ENCODE measurements around the gene ERMAP. TPM values are rescaled to one million over a fixed set of nuclear protein-coding genes. Genes with fewer than 3 reads are reported as not detected.
"Not testable (repeated sequence)": the region's sequence is repeated elsewhere in the genome, so short reads cannot be mapped to it uniquely, and the experiment has no call there.

Gene ERMAP
- total RNA-seq, 1 donor from 2014 or later, result 5.8 TPM

DNA sequence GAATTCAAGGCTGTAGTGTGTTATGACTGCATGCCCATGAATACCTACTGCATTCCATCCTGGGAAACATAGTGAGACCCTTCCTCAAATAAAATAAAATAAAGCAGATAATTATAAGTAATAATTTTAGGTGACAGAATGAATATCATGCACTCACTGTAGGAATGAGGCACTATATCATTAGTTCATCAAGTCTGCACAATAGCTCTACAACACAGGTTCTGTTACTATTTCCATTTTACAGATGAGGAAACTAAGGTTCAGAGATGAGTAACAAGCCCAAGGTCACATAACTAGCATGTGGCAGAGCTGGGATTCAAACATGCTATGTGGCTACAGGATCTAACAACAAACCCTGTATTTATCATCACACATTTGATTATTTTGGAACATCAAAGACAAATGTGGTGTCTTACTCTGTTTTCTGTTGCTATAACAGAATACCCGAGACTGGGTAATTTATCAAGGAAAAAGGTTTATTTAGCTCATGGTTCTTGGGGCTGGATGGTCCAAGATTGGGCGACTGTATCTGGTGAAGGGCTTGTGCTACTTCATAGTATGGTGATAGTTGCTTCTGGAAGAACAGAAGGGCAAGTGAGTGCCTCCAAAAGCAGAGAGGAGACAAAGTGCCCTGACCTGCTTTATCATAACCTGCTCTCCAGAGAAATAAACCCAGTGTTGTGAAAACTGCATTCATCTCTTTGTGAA is 24.7 kb downstream of the ERMAP start:
- intact Hi-C loops (cut with micrococcal nuclease), result no loop called here

DNA sequence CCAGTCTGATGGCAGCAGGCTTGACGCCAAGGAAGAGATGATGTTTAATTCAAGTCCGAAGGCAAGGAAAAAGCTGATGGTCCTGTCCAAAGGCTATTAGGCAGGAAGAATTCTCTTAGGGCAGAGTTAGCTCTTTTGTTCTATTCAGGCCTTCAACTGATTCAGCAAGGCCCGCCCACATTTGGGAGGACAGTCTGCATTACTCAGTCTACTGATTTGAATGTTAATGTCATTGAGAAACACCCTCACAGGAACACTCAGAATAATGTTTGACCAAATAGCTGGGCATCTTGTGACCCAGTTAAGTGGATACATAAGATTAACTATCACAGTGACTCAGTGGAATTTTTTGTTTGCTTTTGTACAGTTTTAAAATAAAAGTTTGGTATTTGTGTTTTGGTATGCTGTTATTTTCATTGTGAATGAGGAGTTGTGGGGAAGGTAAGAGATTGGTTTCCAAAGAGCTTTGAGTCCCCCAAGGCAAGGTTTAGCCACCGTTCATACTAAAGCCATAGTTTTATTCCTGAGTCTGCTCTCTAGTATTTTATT is 27.7 kb downstream of the ERMAP start:
- intact Hi-C loops (cut with micrococcal nuclease), result no loop called here

DNA sequence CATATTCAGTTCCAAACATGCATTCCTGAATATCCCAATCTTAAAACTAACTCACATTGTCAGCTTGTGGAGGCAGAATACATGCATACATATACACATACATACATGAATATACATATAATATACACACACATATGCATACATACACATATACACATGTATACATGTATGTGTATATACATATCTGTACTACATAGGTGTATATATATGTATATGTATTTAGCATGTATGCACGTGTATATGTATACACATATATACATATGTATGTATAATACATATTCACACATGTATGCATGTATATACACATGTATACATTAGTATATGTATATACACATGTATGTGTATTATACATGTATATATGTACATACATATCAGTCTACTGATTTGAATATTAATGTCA is 28.3 kb downstream of the ERMAP start:
- intact Hi-C loops (cut with micrococcal nuclease), result no loop called here

DNA sequence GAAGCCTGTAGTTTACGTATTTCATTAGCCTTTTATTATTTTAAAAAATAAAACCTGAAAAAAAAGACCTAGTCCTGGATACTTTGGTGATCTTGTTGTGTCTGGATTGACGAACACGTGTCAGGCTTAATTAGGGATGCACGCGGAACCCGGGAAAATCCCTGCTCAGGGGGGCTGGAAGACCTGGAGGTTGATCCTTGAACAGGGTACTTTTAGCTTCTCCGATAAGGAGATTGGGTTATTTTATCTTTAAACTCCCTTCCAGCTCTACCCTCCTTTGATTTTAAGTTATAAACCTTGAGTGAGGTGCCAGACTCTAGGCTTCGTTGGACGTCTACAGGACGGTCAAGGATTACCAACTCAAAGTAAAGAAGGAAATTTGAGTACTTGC is 28.9 kb downstream of the ERMAP start:
- intact Hi-C loops (cut with micrococcal nuclease), result loop anchor here (1.0 to 2.0 kb wide), 10 partner anchors 29 to 1101 kb away; partner anchors contain the start of genes C1orf50, CCDC30, CDC20 and CFAP57

DNA sequence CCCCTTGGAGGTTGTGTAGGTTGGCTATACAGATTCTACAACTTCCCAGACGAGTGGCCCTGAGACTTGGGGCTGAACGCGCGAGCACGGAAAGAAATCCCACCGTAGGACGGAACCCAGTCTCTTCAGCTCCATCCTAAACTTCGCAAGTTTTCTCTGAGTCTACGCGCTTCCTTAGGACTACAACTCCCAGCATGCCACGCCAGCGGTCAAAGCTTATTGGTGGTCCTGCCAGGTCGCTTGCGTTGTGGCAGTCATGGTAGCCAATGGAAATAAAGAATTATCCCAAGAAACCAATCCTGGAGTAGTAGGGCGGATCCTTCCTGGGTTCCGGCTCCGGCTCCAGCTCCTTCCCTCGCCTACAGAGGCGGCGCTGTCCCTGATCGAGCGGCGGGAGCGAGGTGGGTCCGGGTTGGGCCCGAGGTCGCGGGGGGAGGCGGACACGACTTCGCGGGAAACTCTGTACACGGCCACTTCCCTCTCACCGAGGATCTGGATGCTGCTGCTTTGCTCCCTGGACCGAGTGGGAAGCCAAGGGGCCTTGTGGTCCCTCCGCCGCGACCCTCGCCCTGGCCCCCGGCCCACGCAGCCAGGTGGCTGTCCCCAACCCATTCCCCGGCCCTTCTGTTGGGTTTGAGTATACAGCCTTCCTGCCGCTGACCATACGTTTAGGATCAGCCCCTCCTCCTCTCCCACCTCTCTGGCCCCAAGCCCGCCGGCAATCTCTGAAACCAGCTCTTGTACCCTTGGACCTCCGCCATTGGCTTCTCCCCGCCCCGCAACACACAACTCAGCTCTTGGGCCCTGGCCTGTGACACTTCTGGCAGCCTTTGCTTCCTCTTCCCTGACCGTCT is 29.6 kb downstream of the ERMAP start, which contains the start of gene ZNF691:
Gene ZNF691 (plus strand): TSS at position 357 of the 854 bp plus-strand sequence. CDS start 3,046 bp downstream, outside the sequence.
- intact Hi-C loops (cut with micrococcal nuclease), result loop anchor here (1.0 to 2.0 kb wide), 10 partner anchors 29 to 1100 kb away; partner anchors contain the start of genes C1orf50, CCDC30, CDC20 and CFAP57

DNA sequence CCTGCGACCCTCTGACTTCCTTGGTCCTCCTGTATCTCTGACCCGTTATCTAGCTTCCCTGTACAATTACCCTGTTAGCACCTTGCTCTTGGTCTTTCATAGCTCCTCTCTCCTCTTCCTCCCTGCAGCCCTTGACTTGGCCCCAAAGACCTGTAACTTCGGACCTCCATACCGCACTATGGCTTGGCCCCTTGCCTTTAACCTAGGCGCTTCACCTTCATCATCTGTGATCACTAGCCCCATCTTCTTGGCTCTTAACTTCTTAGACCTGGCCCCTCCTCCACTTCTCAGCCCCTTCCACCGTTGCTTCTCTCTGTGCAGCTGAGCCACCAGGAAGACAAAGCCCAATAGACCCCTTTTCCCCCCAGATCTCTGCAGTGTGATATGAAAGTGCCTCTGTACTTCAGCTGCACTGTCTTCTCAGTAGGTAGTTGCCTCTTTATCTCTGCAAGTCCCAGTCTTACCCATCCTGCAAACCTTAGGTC is 30.2 kb downstream of the ERMAP start:
- intact Hi-C loops (cut with micrococcal nuclease), result loop anchor here (2.0 kb wide), 1 partner anchor 1100 kb away; the partner anchor contains the start of gene IPO13

DNA sequence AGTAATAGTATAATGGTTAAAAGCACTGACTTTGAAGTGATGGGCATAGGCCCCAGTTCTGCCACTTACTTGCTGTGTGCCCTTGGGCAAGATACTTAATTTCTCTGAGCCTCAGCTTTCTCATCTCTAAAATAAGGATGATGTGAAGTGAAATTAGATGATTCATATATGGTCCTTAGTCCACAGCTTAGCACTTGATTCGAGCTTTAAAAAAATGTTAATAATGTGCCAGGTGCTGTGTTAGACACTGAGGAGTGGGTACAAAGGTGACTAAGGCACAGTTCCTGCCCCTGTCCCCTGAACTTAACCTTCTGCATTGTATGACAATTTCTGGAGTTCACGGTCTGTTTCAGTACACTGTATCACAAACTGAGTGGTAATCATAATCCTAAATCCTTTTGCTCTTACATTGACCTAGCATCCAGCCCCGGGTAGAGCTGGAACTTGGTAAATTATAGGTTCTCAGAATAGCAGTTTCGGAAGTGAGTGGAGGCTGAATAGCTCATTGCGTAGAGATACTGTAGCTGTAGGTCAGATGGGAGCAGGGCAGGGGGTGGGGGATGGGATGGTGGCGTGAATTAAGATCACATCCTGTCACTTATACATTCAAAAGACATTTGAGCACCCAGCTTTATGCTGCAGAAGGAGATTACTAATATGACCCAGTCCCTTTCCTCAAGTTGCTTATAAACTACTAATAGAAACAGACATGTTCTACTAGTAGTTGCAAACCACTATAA is 31.0 kb downstream of the ERMAP start:
- intact Hi-C loops (cut with micrococcal nuclease), result loop anchor here (2.0 kb wide), 1 partner anchor 1099 kb away; the partner anchor contains the start of gene IPO13

DNA sequence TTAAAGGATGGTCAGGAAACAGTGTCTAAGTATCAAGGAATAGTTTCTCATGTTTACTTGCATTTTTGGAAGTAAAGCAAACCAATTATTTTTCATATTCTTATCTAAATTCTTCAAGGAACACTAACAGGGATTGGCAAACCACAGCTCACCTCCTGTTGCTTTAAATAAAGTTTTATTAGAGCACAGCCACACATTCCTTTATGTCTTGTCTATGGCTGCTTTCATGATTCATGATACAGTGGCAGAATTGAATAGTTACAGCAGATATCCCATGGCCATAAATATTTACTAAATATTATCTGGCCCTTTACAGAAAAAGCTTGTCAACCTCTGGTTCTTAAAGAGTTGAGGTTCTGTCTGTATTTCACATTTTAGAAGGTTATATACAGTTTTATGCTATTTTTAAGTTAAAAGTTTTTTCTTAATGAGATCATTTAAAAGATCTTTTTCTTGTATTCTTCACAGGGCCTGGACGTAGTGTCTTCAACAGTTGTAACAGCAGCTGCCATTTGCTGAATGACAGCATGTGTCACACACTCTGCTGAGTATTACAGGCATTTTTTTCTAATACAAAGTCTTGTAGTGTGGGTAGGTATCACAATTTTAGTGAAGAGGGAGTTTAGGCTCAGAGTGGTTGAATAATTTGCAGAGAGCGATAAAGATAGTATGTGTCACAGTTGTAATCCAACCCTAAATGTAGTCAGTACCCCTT is 32.1 kb downstream of the ERMAP start:
- intact Hi-C loops (cut with micrococcal nuclease), result no loop called here

DNA sequence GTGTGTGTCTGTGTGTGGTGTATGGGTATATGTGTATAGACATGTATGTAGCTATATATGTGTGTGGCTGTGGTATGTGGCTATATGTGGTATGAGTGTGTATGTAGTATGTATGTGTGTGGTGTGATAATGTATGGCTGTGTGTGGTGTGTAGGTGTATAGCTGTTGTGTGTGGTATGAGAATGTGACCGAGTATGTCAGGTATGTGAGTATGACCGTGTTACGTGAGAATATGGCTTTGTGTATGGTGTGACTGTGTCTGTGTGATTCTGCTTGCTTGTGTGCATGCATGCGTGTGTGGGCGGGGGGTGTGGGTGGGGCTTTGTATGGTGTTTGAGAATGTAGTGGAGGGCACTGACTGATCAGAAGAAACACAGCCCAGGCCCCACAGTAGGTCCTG is 33.0 kb downstream of the ERMAP start:
- intact Hi-C loops (cut with micrococcal nuclease), result no loop called here

DNA sequence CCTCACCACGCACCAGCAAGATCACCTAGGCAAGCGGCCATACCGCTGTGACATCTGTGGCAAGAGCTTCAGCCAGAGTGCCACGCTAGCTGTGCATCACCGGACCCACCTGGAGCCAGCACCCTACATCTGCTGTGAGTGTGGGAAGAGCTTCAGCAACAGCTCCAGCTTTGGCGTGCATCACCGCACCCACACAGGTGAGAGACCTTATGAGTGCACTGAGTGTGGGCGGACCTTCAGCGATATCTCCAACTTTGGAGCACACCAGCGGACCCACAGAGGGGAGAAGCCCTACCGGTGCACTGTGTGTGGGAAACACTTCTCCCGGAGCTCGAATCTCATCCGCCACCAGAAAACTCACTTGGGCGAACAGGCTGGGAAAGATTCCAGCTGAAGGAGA is 34.5 kb downstream of the ERMAP start:
- intact Hi-C loops (cut with micrococcal nuclease), result no loop called here

DNA sequence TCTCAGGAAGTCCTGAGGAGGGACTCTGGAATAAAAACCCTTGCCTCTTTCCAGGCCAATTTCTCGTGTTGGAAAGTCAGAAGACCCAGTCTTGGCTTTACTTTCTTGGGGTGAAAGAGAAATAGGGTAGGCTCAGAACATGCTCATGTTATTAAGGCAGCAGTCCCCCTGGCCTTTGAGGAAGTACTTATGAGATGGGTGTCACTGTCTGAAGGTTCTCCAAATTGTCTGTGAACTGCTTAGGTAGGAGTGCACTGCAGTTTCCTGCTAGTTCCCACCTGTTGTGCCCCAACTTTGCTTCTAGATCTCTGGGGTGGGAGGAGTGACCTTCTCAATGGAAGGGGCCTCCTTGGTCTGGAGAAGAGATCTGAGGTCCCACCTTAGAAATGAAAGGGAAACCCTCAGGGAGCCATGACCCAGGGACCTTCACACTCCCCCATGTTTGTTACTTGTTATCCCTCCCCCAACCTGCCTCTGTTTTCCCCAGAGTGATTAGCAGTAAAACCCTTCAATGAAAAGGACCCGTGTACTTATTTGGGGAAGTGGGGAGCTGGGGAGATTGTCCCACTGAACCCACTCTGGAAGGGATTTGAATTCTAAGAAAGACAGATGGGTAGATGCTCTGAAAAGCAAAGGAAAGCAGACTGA is 35.2 kb downstream of the ERMAP start:
- intact Hi-C loops (cut with micrococcal nuclease), result no loop called here

DNA sequence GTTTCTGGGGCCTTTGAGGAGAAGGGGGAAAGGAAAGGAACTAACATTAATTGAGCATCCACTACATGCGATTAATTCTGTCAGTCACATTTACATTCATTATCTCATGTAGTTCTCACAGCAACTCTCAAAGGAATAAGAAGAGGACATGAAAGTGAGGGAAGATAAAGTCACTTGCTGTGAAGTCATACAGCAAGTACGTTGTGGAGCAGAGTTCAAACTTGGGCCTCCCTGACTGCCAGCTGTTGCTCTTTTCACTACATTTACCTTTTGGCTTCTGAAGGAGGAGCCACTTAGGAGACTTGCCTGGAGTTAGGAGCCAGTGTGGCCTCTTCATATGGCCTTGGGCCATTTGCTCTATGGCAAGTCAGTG is 35.7 kb downstream of the ERMAP start:
- intact Hi-C loops (cut with micrococcal nuclease), result no loop called here

DNA sequence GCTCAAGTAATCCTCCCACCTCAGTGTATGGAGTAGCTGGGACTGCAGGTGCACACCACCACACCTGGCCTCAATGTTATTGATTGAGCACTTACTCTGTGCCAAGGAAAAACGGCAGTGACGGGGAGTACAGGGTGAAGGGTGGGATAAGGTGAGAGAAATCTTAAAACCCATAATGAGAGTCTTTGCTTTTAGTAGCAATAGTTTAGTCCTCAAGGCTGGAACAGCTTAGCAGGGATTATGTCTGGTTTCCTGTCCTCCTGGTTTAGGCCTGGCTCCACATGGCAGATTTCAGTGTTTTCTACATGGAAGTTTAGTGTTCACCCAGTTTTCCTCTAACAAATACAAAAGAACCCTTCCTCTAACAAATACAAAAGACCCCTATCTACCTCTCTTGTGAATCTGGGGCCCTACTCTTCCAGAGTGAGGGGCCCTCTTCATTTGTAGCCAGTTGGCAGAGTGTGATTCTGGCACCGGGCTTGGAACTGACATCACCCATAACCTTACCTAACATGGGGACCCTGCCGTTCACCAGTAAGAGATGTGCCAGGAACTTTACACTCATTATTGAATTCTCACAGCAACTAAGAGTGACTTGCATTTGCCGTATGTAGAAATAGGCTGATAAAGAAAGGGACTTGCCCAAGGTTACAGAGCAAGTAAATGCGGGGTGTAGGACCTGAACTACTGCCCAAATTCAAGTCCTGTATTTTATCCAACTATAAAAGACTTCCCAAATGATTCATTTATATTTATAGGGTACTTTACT is 36.4 kb downstream of the ERMAP start:
- intact Hi-C loops (cut with micrococcal nuclease), result no loop called here

DNA sequence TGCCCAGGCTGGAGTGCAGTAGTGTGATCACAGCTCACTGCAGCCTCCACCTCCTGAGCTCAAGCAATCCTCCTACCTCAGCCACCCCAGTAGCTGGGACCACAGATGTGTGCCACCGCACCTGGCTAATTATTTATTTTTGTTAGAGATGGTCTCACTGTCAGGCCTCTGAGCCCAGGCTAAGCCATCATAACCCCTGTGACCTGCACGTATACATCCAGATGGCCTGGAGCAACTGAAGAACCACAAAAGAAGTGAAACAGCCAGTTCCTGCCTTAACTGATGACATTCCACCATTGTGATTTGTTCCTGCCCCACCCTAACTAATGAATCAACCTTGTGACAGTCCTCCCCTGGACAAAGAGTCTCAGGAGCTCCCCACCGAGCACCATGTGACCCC is 39.6 kb downstream of the ERMAP start:
- intact Hi-C loops (cut with micrococcal nuclease), result not testable (repeated sequence)

DNA sequence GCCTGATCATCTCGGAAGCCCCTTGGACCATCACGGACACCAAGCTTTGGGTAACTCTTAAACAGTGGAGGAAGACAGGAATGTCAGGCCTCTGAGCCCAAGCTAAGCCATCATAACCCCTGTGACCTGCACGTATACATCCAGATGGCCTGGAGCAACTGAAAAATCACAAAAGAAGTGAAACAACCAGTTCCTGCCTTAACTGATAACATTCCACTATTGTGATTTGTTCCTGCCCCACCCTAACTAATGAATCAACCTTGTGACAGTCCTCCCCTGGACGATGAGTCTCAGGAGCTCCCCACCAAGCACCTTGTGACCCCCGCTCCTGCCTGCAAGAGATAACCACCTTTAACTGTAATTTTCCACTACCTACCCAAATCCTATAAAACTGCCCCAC is 42.4 kb downstream of the ERMAP start:
- intact Hi-C loops (cut with micrococcal nuclease), result not testable (repeated sequence)

DNA sequence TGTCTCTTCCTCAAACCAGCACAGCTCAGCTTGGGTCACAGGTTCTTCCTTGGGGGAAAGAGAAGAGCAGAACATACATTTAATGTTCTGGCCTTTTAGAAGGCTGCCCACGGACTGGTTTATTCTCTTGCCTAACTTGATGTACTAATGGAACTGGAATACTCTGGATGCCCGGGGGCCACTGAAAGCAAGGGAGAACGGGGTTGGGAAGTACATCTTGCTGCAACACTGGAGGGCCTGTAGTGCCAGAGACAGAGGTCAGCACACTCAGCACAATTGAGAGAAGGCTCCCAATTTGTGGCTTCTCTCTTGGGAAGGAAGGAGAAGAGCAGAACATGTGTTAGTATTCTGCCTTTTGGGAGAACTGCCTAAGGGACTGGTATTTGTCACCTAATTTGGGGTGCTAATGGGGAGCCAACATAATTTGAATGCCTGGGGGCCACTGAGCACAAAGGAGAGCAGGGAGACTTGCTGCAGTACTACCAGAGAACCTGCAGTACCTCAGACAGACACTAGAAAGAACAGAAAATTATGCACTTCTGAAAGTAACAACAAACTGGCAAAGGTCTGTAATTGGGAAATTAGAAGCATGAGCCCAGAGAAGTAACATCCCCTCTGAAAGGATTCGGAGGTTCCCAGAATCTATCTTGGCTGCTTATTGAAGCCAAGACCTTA is 43.6 kb downstream of the ERMAP start:
- intact Hi-C loops (cut with micrococcal nuclease), result no loop called here

DNA sequence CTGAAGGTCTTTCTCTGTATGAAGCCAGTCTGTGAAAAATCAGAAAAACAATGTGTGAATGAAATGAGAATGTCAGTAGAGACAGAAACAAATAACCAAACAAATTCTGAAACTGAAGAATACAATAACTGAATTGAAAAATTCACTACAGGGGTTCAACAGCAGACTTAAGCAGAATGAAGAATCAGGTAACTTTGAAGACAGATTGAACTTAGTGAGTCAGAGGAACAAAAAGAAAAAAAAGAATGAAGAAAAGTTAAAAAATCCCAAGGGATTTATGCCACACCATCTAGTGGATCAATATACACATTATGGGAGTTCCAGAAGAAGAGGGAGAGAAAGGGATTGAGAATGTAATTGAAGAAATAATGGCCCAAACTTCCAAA is 44.1 kb downstream of the ERMAP start:
- intact Hi-C loops (cut with micrococcal nuclease), result no loop called here

DNA sequence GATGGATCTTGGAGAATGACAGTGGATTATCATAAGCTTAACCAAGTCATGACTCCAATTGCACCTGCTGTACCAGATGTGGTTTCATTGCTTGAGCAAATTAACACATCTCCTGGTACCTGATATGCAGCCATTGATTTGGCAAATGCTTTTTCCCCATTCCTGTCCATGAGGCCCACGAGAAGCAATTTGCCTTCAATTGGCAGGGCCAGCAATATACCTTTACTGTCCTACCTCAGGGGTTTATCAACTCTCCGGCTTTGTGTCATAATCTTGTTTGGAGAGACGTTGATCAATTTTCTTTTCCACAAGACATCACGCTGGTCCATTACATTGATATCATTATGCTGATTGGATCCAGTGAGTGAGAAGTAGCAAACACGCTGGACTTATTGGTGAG is 49.6 kb downstream of the ERMAP start:
- intact Hi-C loops (cut with micrococcal nuclease), result no loop called here

DNA sequence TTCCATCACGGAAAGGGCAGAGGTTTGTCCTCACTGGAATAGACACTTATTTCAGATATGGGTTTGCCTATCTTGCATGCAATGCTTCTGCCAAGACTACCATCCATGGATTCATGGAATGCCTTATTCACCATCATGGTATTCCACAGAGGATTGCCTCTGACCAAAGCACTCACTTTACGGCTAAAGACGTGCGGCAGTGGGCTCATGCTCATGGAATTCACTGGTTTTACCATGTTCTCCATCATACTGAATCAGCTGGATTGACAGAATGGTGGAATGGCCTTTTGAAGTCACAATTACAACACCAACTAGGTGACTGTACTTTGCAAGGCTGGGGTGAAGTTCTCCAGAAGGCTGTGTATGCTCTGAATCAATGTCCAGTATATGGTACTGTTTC is 51.5 kb downstream of the ERMAP start:
- intact Hi-C loops (cut with micrococcal nuclease), result not testable (repeated sequence)

Measured in T-helper 1 cell treated with Interleukin-12 subunit alpha and Interleukin-12 subunit beta and Interleukin-4 antibody, amounts not matched to agents 30 ng/mL and 1 ng/mL, for 36 hours (primary cell).